ENCODE results near the gene ASGR2.
"Not testable (repeated sequence)": the region's sequence is repeated elsewhere in the genome, so short reads cannot be mapped to it uniquely, and the experiment has no call there.

Gene ASGR2

DNA sequence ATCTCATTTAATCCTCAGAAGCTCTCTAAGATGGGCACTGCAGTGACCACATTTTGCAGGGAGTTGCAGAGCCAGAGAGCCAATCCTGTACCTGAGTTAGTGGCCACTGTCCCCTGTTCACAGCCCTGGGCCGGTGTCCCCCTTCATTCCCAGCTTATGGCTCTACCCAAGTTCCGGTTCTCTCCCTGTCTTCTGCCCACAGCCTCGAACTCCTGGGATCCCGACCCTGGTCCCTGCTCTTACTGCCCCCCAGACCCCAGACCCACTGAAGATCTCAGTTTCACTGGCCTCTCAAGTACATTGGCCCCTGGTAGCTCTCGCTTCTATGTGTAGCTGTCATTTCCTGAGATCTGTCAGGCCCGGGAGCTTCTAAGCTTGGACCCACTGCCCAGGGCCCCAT lies 12.2 kb downstream of the ASGR2 start:
- in situ Hi-C loops (cut with HindIII; ENCODE audit: low sequenced_read_pairs) = no loop called here

GRCh38 chr17:7101531-7101930 lies 13.1 kb downstream of the ASGR2 start:
- in situ Hi-C loops (cut with HindIII; ENCODE audit: low sequenced_read_pairs) = no loop called here

DNA sequence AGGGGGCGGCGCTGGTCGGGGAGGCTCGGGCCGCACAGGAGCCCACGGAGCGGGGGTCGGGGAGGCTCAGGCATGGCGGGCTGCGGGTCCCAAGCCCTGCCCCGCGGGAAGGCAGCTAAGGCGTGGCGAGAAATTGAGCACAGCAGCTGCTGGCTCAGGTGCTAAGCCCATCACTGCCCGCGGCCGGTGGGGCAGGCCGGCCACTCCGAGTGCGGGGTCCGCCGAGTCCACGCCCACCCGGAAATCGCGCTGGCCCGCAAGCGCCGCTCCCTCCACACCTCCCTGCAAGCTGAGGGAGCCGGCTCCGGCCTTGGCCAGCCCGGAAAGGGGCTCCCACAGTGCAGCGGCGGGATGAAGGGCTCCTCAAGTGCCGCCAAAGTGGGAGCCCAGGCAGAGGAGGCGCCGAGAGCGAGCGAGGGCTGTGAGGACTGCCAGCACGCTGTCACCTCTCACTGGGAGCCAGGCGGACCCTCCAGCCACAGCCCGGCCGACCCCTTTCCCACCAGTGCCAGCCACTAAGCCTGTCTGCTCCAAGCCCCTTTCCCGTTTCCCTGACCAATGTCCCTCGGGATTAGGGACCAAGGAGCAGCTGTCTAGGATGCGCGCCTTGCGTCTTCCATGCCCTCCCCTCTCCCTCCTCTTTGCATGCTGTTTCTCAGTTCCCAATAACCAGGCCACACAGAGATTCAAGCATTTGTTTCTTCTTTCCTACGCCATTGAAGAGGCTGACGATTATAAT lies 13.8 kb downstream of the ASGR2 start:
- in situ Hi-C loops (cut with HindIII; ENCODE audit: low sequenced_read_pairs) = not testable (repeated sequence)

GRCh38 chr17:7098802-7099459 lies 15.7 kb downstream of the ASGR2 start:
- in situ Hi-C loops (cut with HindIII; ENCODE audit: low sequenced_read_pairs) = no loop called here

GRCh38 chr17:7097940-7098339 lies 16.7 kb downstream of the ASGR2 start:
- in situ Hi-C loops (cut with HindIII; ENCODE audit: low sequenced_read_pairs) = no loop called here

- in situ Hi-C loops (cut with HindIII; ENCODE audit: low sequenced_read_pairs) = no loop called here
Measured at GRCh38 chr17:7095625-7096024, 19.0 kb downstream of the ASGR2 start.

GRCh38 chr17:7094652-7095019 lies 20.0 kb downstream of the ASGR2 start:
- in situ Hi-C loops (cut with HindIII; ENCODE audit: low sequenced_read_pairs) = no loop called here

GRCh38 chr17:7091311-7092005 lies 23.2 kb downstream of the ASGR2 start:
- in situ Hi-C loops (cut with HindIII; ENCODE audit: low sequenced_read_pairs) = not testable (repeated sequence)

DNA sequence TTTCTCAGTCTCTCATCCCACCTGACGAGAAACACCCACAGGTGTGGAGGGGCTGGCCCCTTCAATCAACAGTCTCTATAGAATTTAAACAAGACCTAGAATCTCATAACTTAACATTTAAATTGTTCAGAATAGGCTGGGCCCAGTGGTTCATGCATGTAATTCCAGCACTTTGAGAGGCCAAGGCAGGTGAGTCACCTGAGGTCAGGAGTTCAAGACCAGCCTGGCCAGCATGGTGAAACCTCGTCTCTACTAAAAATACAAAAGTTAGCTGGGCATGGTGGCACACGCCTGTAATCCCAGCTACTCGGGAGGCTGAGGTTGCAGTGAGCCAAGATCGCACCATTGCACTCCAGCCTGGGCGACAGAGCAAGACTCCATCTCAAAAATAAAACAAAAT lies 25.1 kb downstream of the ASGR2 start:
- in situ Hi-C loops (cut with HindIII; ENCODE audit: low sequenced_read_pairs) = not testable (repeated sequence)

DNA sequence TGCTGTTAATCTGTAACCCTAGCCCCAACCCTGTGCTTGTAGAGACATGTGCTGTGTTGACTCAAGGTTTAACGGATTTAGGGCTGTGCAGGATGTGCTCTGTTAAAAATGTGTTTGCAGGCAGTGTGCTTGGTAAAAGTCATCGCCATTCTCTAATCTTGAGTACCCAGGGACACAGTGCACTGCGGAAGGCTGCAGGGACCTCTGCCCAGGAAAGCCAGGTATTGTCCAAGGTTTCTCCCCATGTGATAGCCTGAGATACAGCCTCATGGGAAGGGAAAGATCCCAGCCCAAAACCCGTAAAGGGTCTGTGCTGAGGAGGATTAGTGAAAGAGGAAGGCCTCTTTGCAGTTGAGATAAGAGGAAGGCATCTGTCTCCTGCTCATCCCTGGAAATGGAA lies 26.2 kb downstream of the ASGR2 start:
- in situ Hi-C loops (cut with HindIII; ENCODE audit: low sequenced_read_pairs) = not testable (repeated sequence)

DNA sequence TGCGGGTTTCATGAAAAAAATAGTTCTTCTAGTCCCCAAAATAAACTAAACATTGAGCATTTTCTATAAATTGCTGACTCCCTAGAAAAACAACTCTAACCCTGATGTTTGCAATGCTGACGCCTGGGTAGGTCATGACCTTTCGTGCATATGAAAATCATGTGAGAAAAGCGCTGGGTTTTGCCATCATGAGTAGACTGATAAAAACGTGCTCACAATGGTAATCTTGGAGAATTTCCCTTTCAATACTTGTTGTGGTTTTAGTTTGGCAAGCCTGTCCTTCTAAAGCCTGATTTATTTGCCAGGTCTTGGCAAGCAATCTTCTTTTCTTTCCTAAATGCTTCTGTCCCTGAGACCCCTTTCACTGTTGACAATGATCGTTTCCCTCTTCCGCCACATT lies 30.5 kb downstream of the ASGR2 start:
- in situ Hi-C loops (cut with HindIII; ENCODE audit: low sequenced_read_pairs) = no loop called here

DNA sequence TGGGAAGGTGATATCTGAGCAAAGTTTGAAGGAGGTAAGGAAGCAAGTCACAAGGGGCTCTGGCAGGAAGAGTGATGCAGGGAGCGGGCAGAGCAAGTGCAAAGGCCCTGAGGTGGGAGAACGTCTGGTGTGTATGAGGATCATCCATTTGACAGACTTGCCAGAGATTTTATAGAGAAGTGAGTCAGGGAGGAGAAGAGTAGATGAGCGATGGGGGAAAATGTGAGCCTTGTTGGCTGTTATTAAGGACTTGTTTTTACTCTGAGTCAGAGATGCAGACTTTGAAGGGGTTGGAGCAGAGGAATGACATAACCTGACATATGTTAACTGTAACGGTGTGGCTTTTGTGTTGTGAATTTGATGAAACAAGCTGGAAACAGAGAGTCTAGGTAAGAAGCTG lies 31.0 kb downstream of the ASGR2 start:
- in situ Hi-C loops (cut with HindIII; ENCODE audit: low sequenced_read_pairs) = no loop called here

DNA sequence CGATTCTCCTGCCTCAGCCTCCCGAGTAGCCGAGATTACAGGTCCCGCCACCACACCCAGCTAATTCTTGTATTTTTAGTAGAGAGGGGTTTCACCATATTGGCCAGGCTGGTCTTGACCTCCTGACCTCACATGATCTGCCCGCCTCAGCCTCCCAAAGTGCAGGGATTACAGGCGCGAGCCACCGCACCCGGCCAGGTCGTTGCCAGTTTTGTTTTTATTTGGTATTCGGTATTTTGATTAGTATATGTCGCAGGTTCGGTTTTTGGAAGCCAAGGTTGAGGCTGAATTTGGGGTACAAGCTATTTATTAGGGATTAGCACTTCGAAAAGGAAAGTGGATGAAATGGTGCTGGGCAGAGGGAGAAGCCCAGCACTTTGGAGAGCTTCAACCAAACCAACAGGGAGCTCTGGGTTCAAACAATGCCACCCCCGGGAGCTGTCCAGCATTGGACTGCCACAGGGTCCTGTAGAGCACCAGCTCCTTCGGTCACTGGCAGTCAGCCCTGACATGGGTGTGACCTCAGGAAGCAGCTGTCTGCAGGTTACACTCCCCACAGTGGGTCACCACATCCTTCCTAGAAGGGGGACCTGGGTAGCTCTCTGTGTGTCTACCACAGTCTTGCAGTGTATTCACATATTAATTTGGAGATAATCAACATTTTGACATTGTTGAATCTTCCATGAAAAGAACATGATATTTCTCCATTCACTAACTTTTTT lies 33.1 kb downstream of the ASGR2 start:
- in situ Hi-C loops (cut with HindIII; ENCODE audit: low sequenced_read_pairs) = no loop called here

DNA sequence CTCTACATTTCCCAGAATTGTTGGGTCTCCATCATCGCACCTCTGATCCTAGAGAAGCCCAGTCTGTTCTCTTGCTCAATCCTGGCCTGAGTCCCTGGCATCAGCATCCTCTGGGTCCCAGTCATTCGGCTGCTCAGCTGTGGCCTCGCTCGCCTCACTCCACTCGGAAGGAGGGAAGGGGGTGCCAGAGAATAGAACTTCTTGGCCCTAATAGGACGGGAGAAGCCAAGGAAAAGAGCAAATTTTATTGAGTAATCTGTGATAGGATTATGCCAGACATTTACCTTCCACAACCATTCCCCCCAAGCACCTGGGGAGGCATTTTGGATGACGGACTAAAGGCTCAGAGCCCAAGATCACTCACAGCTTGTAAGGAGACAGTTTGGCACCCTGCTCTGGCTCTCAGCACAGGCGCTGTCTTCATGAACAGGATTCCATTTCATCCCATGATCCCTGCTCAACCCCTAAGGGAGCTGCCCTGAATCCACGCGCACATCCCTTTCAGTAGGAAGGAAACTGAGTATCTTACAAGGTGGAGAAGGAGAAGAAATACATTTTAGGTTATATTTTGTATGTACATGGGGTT lies 34.1 kb downstream of the ASGR2 start:
- in situ Hi-C loops (cut with HindIII; ENCODE audit: low sequenced_read_pairs) = no loop called here

DNA sequence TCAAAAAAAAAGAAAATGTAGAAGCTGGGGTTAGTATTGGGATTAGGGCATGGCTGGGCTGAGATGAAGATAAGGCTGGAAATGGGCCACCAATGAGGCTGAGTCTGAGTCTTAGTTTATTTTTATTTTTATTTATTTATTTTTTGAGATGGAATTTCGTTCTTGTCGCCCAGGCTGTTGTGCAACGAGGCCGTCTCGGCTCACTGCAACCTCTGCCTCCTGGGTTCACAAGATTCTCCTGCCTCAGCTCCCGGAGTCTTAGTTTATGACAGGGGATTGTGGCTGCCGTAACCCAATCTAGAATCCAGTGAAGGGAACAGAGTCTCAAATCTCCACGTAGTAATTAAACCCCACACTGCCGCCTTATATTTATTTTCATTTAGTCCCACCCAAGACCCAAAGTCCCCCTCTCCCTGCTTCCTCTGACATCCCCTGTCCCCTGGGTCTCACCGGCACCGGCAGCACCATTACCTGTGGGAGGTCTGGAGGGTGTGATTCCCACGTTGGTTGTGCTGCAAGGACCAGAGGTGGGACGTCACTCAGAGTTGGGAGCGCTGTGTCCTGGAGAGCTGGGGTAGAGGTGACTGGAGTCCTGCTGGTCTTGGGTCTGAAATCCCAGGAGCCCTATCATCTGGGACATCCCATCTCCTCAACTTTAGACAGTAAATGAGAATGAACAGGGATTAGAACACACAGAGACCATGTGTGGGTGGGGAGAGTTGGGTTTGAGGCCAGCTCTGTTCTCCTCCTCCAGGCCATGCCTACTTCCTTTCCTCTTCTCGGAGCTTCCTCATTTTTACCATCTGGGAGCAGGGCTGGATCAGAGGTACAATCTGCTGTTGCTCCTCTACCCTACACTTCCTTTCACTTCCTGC lies 34.8 kb downstream of the ASGR2 start, which contains the start of gene CLEC10A:
Gene CLEC10A (minus strand): TSS at position 671 of the 875 bp plus-strand sequence. CDS start 1,439 bp downstream, outside the sequence.
- in situ Hi-C loops (cut with HindIII; ENCODE audit: low sequenced_read_pairs) = no loop called here

DNA sequence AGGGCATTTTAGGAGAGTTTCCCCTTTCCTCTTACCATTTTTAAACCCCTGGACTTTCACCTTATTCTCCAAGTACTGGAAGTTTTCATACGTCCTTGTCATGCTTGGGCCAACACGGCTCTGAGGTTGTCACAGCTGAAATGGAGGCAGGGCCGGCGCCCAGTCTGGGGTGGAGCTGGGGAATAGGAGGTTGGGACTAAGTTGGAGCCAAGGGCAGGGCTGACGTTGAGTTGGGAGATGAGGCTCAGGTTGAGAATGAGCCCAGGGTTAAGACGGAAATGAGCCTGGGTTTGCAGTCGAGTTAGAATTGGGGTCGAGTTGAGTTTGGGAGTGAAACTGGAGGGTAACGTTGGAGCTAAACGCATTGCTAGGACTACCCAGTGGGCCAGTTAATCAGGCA lies 35.9 kb downstream of the ASGR2 start:
- in situ Hi-C loops (cut with HindIII; ENCODE audit: low sequenced_read_pairs) = no loop called here

DNA sequence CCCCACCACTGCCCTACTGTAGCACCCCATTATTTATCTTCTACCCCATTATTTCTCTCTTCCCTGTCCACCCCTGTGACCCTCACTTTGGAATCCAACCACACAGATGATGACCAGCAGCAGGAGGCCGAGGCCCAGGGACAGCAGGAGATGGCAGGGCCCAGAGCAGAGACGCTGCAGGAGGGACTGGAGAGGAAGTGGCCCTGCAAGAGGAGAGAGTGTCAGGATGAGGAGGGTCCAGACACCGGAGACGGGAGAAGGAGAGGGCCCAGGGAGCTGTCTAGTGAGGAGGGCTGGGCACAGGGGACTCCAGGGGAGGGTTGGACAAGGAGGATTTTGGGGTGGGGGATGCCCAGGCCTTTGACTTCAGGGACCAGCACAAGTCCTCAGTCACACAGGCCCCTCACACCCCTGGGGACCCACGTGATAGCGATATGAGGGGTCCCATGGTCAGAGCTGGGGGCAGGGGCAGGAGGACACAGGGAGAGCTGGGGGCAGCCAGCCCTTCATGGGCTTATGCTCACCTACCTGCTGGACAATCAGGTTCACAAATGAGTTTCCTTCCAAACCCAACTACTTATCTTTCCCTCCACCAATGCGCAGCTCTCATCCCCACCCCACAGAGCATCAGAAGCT lies 36.6 kb downstream of the ASGR2 start:
- in situ Hi-C loops (cut with HindIII; ENCODE audit: low sequenced_read_pairs) = no loop called here

GRCh38 chr17:7074931-7075330 lies 39.7 kb downstream of the ASGR2 start:
- in situ Hi-C loops (cut with HindIII; ENCODE audit: low sequenced_read_pairs) = loop anchor here (5.0 kb wide), 1 partner anchor 42 kb away; no protein-coding TSS in a partner anchor

DNA sequence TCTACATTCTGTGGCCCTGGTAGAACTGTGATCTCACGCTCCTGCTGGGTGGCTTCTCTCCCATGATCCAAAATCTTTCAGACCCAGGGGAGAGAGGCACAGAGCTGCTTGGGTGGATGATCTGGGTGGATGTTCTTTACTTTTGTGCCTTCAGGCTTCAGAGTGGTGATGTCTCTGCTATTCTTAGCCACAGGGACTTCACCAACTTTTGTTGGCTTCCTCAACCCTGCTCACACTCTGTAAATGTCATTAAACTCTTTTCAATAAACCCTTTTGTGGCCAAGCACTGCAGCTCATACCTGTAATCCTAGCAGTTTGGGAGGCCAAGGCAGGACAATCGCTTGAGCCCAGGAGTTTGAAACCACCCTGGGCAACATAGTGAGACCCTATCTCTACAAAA lies 42.2 kb downstream of the ASGR2 start:
- in situ Hi-C loops (cut with HindIII; ENCODE audit: low sequenced_read_pairs) = loop anchor here (5.0 kb wide), 1 partner anchor 45 kb away; no protein-coding TSS in a partner anchor

Data from endothelial cell of hepatic sinusoid (primary cell).